Muscle of arm (tissue), 12 donors: ENCODE measurements around the gene XCL1. TPM values are rescaled to one million over a fixed set of nuclear protein-coding genes. Genes with fewer than 3 reads are reported as not detected.

ENCODE experiments used
- DNase-seq: peaks from one replicate; pipeline ENCODE4 v3.0.0-alpha.2; 2013
- polyA plus RNA-seq, 12 donors: library from polyadenylated mRNA; unstranded; fragments of 120-200 nt; gene quantifications; one replicate each; pipeline ENCODE4 v1.2.1, GENCODE V29; 2013; ENCODE audit not compliant: insufficient read length in 12 of 12

XCL1 gene
- polyA plus RNA-seq, 12 donors: 0.11 to 0.52 (median 0.18) TPM; not detected in 5

- DNase-seq: peak; percentile 73
Measured at GRCh38 chr1:168603501-168604110, 27.2 kb downstream of the XCL1 start.

DNA sequence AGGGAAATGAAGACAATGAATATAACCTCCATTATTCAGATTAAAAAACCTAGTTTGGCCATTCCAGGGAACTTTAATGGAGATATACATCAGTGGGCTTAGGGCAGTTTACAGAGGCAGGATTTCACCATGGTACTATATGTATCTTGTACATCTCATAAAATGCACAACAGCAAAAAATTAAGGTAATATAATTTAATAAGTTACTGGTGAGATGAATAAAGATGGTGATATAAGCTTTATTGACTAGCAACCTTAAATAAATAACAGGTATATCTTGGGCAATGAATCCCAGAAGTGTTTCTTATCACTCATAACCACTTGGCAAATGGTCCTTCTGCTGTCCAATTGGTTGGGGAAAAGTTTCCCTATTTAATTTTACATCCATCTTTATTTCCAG, 29.0 kb downstream of the XCL1 start:
- no peak for DNase-seq

DNA sequence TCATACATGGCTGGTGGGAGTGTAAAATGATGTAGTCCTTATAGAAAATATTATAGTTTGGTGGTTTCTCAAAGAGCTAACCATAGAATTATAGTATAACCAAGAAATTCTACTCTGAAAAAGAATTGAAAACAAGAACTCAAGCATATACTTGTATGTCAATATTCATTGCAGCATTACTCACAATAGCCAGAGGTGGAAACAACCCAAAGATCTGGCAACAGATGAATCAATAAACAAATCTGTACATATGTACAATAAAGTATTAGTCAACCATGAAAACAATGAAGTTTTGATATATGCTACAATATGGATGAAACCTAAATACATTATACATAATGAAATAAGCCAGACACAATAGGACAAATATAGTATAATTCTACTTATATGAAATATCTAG, 29.7 kb downstream of the XCL1 start:
- no peak for DNase-seq

DNA sequence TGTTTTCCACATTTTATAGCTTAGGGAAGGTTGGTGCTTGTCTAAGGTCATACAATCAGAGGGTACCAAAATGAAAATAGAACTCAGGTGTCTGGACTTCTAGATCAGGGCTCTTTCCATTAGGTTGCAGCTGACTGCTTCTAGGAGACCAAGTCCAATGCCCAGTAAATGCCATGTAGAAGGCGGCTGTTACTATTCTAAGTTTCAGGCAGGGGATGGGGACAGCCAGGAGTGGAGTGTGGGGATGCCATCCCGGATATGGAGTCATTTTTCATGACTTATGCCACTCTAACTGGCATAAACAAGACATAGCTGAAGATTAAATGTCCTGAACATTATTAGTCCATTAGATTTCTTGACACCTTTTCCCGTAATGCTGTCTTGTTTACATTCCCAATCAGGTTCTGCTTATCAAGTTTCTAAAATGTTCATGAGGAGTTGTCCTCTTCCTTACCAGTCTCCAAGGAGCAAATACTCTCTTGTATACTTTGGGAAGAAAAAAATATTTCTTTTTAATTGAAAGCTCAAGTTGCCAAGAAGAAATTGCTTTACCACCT, 31.5 kb downstream of the XCL1 start:
- DNase-seq: no peak

- peak; percentile 63 for DNase-seq
Measured at GRCh38 chr1:168608796-168609715, 32.7 kb downstream of the XCL1 start.

- DNase-seq: no peak
Measured at GRCh38 chr1:168609741-168610510, 33.5 kb downstream of the XCL1 start.

DNA sequence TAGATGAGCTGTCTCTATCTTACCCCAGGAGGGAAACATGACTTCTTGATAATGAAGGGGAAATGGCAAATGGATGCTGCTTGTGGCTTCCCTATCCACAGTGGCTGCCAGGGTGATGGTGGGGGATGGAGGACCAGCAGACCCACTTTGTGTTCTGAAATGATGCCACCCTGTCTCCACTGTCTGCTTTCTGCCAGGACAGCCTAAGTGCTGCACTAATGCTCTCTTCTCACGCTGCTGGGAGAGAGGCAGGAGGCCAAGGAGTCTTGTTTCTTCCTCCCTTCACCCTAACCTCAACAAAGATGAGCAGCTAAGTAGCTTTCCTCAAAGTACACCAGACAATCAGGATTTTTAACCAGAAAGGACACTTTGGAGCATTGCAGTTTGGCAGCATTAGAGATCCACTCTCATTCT, 36.6 kb downstream of the XCL1 start:
- DNase-seq: no peak

DNA sequence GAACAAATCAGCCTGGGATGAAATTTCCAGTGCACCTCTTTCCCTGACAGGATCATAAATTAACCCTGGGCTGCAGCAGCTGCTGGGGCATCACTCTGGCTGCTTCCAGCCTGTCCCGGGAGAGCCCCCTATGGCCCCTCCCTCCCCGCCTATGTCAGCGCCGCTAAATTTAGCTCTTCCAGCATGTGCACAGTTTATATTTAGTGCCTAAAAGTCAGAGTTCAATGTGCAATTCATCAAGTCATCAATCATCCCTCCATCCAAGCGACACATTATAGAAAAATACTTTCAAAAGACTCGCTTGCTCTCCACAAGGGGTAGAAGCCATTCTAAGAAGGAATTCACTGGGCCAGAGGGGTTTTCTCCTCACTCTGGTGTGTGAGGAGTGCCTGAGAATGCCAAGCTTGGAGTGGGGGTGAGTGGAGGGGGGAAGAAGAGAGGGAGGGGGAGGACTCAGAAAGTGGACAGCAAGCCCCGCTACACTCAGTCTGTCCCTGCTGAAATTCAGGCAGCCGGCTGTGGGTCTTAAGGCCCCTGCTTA, 37.4 kb downstream of the XCL1 start:
- peak; percentile 39 for DNase-seq

GRCh38 chr1:168614235-168614634, 37.8 kb downstream of the XCL1 start:
- DNase-seq: no peak

DNA sequence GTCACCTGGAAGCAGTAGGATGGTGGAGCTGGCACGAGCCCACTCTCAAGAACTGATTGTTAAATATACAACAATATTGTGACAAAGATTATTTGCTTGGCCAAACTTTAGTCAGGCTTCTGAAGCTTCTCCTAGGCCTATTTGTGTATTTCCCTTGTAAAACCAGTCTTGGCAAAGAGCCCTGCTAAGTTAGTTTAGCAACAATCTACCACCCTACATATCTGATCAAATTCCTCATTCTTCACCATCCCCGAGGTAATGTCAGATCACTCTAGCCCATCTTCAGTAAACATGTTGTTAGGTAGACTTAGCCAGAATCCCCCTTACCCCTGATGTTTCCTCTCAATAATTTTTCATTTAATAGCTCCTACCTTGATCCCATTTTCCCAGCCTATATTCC, 39.6 kb downstream of the XCL1 start:
- DNase-seq: no peak

- DNase-seq: no peak
Measured at GRCh38 chr1:168617974-168618750, 41.8 kb downstream of the XCL1 start.

DNA sequence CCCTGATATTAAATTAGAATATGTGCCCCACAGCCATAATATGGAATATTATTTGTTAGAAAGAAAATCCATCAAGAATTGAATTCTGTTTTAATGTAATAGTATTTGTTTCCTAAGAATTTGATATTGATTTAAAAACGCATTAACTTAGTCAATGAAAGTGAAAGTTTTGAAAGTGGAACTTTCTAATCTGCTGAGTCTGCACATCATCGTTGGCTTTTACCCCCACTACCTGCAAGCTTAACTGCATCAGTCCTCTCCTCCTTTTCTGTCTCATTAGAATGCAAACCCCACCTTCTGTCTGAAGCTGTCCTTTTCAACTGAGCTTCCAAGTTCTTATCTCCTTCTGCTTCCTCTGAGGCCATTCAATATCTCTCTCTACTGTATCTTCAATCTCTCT, 42.5 kb downstream of the XCL1 start:
- DNase-seq: no peak

GRCh38 chr1:168621356-168621755, 45.0 kb downstream of the XCL1 start:
- no peak for DNase-seq

DNA sequence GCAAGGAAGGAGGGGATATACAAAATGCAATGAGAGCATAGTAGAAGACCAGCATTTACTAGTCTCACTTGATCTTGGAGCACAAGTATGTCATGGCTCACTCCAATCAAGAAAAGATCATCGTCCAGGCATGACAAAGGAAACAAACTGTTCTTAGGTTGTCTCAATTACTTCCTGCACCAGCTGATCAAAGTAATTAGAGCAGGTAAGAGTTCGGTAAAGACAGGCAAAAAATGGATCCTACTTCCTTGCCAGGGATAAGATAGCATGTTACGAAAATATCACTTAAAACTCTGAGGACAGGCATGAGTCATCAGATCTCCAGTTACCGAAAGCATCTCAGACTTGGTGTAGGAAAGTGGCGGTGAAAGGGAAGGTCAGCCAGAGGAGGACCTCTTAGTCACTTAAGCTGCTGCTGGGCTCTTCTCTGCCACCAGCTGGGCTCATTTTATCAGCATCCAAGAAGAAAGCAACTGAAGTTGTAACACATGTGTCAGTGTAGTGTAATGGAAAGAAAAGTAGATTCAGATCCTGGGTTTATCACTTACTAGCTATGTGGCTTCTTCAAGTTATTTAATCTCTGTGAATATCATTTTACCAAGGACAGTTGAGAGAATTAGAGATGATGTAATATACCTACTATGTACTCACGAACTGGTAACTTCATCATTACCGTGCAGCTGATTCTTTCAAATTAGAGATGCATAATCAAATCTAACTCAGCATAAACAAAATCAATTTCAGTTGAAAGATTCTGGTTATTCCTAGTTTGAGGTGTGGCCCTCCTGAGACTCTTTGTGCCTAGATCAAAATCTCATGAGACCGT, 46.8 kb downstream of the XCL1 start:
- no peak for DNase-seq

DNA sequence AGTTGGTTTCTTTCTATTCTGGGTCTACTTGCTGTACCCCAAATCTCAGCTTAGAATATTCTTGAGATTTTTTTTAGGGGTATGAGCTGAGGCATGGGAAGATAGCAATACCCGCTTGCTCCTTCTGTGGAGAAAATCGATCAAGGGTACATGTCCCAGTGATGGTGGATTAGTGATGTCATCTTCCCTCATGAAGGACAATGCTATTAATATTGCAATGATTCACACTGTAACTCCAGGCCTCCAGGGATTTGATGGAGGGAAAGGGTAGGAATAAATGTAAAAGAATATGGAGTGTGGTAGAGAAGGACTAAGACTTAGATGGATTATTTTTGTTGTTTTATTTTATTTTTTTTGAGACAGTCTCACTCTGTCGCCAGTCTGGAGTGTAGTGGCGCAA, 47.4 kb downstream of the XCL1 start:
- DNase-seq: no peak

GRCh38 chr1:168626326-168626725, 49.9 kb downstream of the XCL1 start:
- no peak for DNase-seq

DNA sequence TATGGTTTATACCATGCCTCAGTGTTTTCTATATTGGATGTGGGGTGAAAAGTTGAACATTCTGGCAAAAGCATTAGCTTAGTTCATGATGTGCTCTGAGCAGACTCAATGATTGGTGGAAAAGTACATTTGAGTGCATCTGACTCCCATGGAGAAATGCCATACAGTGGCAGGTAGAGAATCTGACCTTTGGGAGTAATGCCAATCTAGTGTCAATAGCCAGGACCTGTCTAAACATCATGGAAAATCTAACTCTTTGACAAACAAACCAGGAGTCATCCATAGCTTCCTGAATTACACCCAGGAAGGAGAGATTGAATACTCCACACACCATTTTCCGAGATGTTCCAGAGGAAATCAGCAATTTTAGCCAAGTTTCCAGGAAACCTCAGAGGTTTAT, 51.0 kb downstream of the XCL1 start:
- no peak for DNase-seq

GRCh38 chr1:168628807-168629206, 52.4 kb downstream of the XCL1 start:
- DNase-seq: no peak

DNA sequence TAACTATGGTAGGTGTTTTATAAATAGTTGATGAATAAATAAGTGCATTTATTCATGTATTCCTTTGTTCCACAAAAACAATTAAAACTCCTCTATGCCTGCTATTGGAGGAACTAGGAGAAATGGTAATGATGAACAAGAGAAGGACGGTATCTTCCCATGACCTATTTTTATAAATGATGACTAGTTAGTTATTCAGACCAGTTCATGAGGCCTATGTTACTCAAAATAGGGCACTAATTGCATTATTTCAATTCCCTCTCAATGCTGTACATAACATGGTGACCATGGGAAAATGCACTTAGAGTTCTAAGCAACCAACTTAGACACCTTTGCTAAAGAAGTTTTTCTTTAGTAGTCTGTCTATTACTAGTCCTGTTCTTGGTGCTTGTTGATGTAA, 53.1 kb downstream of the XCL1 start:
- no peak for DNase-seq
